DOHH2 (cell line): ENCODE measurements around the gene NPAS3.

ENCODE experiments used
- H3F3A ChIP-seq: fragments of 200-600 bp; sonication (generic), shearing (Covaris generic); 2 replicates; pipeline ENCODE4 v1.6.0; 2016; ENCODE audit warnings: antibody characterized with exemption, mild to moderate bottlenecking; ENCODE audit not compliant: control insufficient read depth, insufficient read depth
- H3K27ac ChIP-seq: fragments of 200-600 bp; sonication (generic); 2 replicates; pipeline ENCODE4 v1.5.1; 2014; ENCODE audit warnings: low read depth, mild to moderate bottlenecking, low read length, moderate library complexity
- H3K27me3 ChIP-seq: fragments of 200-600 bp; sonication (generic); 2 replicates; pipeline ENCODE4 v1.6.1; 2014; ENCODE audit warnings: mild to moderate bottlenecking, low read length, mixed read lengths; ENCODE audit not compliant: control insufficient read depth
- H3K36me3 ChIP-seq: fragments of 200-600 bp; sonication (generic); 2 replicates; pipeline ENCODE4 v1.6.1; 2014; ENCODE audit warnings: mild to moderate bottlenecking, low read length, moderate library complexity, mixed read lengths; ENCODE audit not compliant: control insufficient read depth
- H3K4me1 ChIP-seq: fragments of 200-600 bp; sonication (generic); 2 replicates; pipeline ENCODE4 v1.6.1; 2014; ENCODE audit warnings: mild to moderate bottlenecking, low read length, mixed read lengths; ENCODE audit not compliant: control insufficient read depth
- H3K4me2 ChIP-seq: fragments of 200-600 bp; sonication (generic); 2 replicates; pipeline ENCODE4 v1.6.0; 2014; ENCODE audit warnings: mild to moderate bottlenecking, low read length, moderate library complexity
- H3K4me3 ChIP-seq: fragments of 200-600 bp; sonication (generic); 2 replicates; pipeline ENCODE4 v1.5.1; 2014; ENCODE audit warnings: mild to moderate bottlenecking, low read length, mixed read lengths
- H3K79me2 ChIP-seq: fragments of 200-600 bp; sonication (generic); 2 replicates; pipeline ENCODE4 v1.6.1; 2014; ENCODE audit warnings: mild to moderate bottlenecking, low read length, mixed read lengths; ENCODE audit not compliant: control insufficient read depth
- H3K9me2 ChIP-seq: fragments of 200-600 bp; sonication (generic); replicated peaks from 2 replicates; pipeline ENCODE4 v1.6.1; 2014; ENCODE audit warnings: mild to moderate bottlenecking, low read length, mixed read lengths; ENCODE audit not compliant: control insufficient read depth
- H3K9me3 ChIP-seq: fragments of 200-600 bp; sonication (generic); 2 replicates; pipeline ENCODE4 v1.6.1; 2014; ENCODE audit warnings: antibody characterized with exemption, low read length, mixed read lengths; ENCODE audit not compliant: control insufficient read depth, insufficient read depth
- H4K20me1 ChIP-seq: fragments of 200-600 bp; sonication (generic); 2 replicates; pipeline ENCODE4 v1.6.0; 2014; ENCODE audit warnings: low read depth, mild to moderate bottlenecking, antibody characterized with exemption, low read length, moderate library complexity; ENCODE audit not compliant: control insufficient read depth, insufficient read depth
- EZH2phosphoT487 ChIP-seq: fragments of 200-600 bp; sonication (generic); IDR thresholded peaks from 2 replicates; pipeline ENCODE4 v1.6.1; 2017; ENCODE audit warnings: borderline replicate concordance, mild to moderate bottlenecking, antibody characterized with exemption, low read length, moderate library complexity, mixed read lengths
- TF ChIP-seq, protein P1 (sequence below): fragments of 200-600 bp; sonication (generic); IDR thresholded peaks from one replicate; pipeline ENCODE4 v1.5.1; 2014; ENCODE audit warnings: antibody characterized with exemption, mild to moderate bottlenecking, low read depth, low read length; ENCODE audit not compliant: poor library complexity, severe bottlenecking

Gene NPAS3

GRCh38 chr14:33275879-33276278 lies 337.2 kb downstream of the NPAS3 start:
- Histone ChIP-seq H3K4me1 (no peaks in the 10 kb centered on the region), H3K27me3 (no peaks in the 10 kb centered on the region), H3F3A (no peaks in the 10 kb centered on the region), H4K20me1 (no peaks in the 10 kb centered on the region), H3K79me2 (no peaks in the 10 kb centered on the region), H3K27ac (no peak overlapping the region), H3K4me3 (no peak overlapping the region), H3K9me3 (no peaks in the 10 kb centered on the region), H3K36me3 (no peaks in the 10 kb centered on the region), H3K4me2 (no peak overlapping the region), H3K9me2 (no peaks in the 10 kb centered on the region)
- TF ChIP-seq EZH2phosphoT487 = no peak
- TF ChIP-seq, protein P1, sequence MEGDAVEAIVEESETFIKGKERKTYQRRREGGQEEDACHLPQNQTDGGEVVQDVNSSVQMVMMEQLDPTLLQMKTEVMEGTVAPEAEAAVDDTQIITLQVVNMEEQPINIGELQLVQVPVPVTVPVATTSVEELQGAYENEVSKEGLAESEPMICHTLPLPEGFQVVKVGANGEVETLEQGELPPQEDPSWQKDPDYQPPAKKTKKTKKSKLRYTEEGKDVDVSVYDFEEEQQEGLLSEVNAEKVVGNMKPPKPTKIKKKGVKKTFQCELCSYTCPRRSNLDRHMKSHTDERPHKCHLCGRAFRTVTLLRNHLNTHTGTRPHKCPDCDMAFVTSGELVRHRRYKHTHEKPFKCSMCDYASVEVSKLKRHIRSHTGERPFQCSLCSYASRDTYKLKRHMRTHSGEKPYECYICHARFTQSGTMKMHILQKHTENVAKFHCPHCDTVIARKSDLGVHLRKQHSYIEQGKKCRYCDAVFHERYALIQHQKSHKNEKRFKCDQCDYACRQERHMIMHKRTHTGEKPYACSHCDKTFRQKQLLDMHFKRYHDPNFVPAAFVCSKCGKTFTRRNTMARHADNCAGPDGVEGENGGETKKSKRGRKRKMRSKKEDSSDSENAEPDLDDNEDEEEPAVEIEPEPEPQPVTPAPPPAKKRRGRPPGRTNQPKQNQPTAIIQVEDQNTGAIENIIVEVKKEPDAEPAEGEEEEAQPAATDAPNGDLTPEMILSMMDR = no peak

DNA sequence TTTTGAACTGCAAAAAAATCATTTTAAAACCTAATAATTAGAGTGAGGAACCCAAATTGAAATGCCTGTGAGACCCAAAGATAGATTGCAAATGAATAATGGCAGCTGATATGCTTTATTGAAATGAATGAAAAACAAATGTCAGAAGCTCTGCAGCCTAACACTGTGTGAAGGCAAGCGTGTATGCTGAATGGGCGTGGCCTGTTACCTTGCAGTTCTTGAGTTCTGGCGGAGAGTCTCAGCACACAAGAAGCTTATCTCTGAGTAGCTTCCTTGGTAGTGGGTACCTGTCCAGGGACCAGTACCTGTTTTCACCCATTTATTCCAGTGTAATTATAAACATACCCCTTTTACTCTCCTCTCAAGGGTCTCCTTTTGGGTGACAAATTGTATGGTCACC lies 341.2 kb downstream of the NPAS3 start:
- Histone ChIP-seq H3K4me3 (no peak overlapping the region), H3K27ac (no peak overlapping the region), H3K4me2 (no peak overlapping the region), H3K9me3 (no peaks in the 10 kb centered on the region), H3K9me2 (no peaks in the 10 kb centered on the region), H4K20me1 (no peaks in the 10 kb centered on the region), H3K27me3 (no peaks in the 10 kb centered on the region), H3K79me2 (no peaks in the 10 kb centered on the region), H3F3A (no peaks in the 10 kb centered on the region), H3K4me1 (no peaks in the 10 kb centered on the region), H3K36me3 (no peaks in the 10 kb centered on the region)
- TF ChIP-seq, protein P1 = no peak
- TF ChIP-seq EZH2phosphoT487 = no peak

DNA sequence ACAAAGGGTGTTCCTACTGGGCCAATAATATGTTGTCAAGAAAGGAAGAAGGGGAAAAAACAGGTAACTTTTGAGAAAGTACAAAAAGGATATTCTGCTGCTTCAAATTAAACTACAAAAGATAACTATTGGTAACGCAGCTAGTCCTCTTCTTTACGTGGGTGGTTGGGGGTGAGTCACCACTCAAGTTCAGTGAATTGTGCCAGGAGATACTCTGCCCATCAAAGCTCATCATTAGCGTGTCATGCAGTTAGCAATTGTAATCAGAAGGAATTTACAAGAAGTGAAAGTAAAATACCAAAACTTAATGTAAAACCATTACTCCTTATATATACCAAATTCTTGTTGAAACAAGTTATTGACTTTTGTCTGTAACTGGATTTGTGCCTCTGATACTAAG lies 342.0 kb downstream of the NPAS3 start:
- H3K9me3 ChIP-seq = no peaks in the 10 kb centered on the region
- no peaks in the 10 kb centered on the region for H3K79me2 ChIP-seq
- H3K4me2 ChIP-seq = no peak overlapping the region
- H3K4me1 ChIP-seq = no peaks in the 10 kb centered on the region
- H3K27ac ChIP-seq = no peak overlapping the region
- no peaks in the 10 kb centered on the region for H4K20me1 ChIP-seq
- no peaks in the 10 kb centered on the region for H3F3A ChIP-seq
- no peaks in the 10 kb centered on the region for H3K36me3 ChIP-seq
- no peak for TF ChIP-seq EZH2phosphoT487
- TF ChIP-seq, protein P1 = no peak
- no peaks in the 10 kb centered on the region for H3K9me2 ChIP-seq
- no peak overlapping the region for H3K4me3 ChIP-seq
- H3K27me3 ChIP-seq = no peaks in the 10 kb centered on the region
